ENCODE measurements around the gene GALK1.

Gene GALK1

GRCh38 chr17:75750661-75751423 is 14.2 kb downstream of the GALK1 start:
- no peak for DNase-seq (ENCODE audit: low spot score)
- TF ChIP-seq, protein P1, sequence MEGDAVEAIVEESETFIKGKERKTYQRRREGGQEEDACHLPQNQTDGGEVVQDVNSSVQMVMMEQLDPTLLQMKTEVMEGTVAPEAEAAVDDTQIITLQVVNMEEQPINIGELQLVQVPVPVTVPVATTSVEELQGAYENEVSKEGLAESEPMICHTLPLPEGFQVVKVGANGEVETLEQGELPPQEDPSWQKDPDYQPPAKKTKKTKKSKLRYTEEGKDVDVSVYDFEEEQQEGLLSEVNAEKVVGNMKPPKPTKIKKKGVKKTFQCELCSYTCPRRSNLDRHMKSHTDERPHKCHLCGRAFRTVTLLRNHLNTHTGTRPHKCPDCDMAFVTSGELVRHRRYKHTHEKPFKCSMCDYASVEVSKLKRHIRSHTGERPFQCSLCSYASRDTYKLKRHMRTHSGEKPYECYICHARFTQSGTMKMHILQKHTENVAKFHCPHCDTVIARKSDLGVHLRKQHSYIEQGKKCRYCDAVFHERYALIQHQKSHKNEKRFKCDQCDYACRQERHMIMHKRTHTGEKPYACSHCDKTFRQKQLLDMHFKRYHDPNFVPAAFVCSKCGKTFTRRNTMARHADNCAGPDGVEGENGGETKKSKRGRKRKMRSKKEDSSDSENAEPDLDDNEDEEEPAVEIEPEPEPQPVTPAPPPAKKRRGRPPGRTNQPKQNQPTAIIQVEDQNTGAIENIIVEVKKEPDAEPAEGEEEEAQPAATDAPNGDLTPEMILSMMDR (IDR thresholded peaks at IDR 0.05; ENCODE audit: extremely low read depth, insufficient read depth, missing control alignments): no peak
- in situ Hi-C loops (cut with MboI; ENCODE audit: low pct_unique_long_range_greater_than_20kb, low sequenced_read_pairs, unreplicated experiment): no loop called here

GRCh38 chr17:75749545-75750389 is 15.2 kb downstream of the GALK1 start:
- peak; percentile 90 for DNase-seq (ENCODE audit: low spot score)
- in situ Hi-C loops (cut with MboI; ENCODE audit: low pct_unique_long_range_greater_than_20kb, low sequenced_read_pairs, unreplicated experiment): loop anchor here (10.0 kb wide), 1 partner anchor 75 kb away; no protein-coding TSS in a partner anchor
- TF ChIP-seq, protein P1 (IDR thresholded peaks at IDR 0.05; ENCODE audit: extremely low read depth, insufficient read depth, missing control alignments): peak; percentile 90

DNA sequence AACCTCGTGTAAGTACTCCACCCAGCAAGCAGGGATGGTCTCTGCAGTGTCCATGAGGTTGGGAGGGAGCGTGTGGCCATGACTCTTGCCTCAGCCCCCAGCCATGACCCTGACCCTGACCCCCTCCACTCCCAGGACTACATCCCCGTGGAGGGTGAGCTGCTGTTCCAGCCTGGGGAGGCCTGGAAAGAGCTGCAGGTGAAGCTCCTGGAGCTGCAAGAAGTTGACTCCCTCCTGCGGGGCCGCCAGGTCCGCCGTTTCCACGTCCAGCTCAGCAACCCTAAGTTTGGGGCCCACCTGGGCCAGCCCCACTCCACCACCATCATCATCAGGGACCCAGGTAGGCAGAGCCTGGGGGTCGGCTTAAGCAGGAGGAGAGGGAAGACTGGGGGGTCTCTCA is 16.3 kb downstream of the GALK1 start:
- in situ Hi-C loops (cut with MboI; ENCODE audit: low pct_unique_long_range_greater_than_20kb, low sequenced_read_pairs, unreplicated experiment): loop anchor here (10.0 kb wide), 1 partner anchor 74 kb away; no protein-coding TSS in a partner anchor
- TF ChIP-seq, protein P1 (IDR thresholded peaks at IDR 0.05; ENCODE audit: extremely low read depth, insufficient read depth, missing control alignments): no peak
- no peak for DNase-seq (ENCODE audit: low spot score)

DNA sequence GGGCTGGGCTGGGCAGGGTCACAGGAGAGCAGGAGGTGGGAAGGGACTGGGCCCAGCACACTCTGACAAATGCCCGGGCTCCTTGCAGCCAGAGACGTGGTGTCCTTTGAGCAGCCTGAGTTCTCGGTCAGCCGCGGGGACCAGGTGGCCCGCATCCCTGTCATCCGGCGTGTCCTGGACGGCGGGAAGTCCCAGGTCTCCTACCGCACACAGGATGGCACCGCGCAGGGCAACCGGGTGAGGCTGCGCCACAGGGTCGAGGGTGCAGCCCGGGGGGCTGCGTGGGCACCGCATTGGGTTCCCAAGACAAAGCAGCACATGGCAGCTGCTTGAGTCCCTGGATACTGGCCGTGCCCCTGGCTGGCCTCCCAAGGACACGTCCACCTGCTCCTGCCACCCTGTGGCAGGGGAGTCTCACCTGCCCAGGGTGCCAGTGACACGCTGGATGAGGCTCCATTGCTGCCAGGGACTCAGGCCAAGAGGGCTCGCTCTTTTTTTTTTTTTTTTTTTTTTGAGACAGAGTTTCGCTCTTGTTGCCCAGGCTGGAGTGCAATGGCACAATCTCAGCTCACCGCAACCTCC is 21.3 kb downstream of the GALK1 start:
- TF ChIP-seq, protein P1 (IDR thresholded peaks at IDR 0.05; ENCODE audit: extremely low read depth, insufficient read depth, missing control alignments): no peak
- in situ Hi-C loops (cut with MboI; ENCODE audit: low pct_unique_long_range_greater_than_20kb, low sequenced_read_pairs, unreplicated experiment): loop anchor here (10.0 kb wide), 1 partner anchor 69 kb away; no protein-coding TSS in a partner anchor
- DNase-seq (ENCODE audit: low spot score): no peak

DNA sequence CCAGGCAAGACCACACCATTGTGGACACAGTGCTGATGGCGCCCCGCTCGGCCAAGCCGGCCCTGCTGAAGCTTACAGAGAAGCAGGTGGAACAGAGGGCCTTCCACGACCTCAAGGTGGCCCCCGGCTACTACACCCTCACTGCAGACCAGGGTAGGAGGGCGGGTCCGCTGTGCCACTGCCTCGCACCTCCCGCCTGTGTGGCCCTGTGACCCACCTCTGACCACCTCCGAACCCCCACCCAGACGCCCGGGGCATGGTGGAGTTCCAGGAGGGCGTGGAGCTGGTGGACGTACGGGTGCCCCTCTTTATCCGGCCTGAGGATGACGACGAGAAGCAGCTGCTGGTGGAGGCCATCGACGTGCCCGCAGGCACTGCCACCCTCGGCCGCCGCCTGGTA is 22.7 kb downstream of the GALK1 start:
- DNase-seq (ENCODE audit: low spot score): no peak
- in situ Hi-C loops (cut with MboI; ENCODE audit: low pct_unique_long_range_greater_than_20kb, low sequenced_read_pairs, unreplicated experiment): loop anchor here (10.0 kb wide), 1 partner anchor 68 kb away; no protein-coding TSS in a partner anchor

More for the DNA sequence above, 22.7 kb downstream of the GALK1 start:
- TF ChIP-seq, protein P1 (IDR thresholded peaks at IDR 0.05; ENCODE audit: extremely low read depth, insufficient read depth, missing control alignments): no peak

Data from GM13977 (cell line).